GM21367 (cell line): ENCODE measurements around the gene GAS6.
A peak's percentile ranks its signal among the peaks of the same experiment; 100 is the strongest.

ENCODE experiments used
- ATAC-seq: cut with Tn5 transposase; IDR thresholded peaks from one replicate; pipeline ENCODE4 v1.9.1; 2021; ENCODE audit not compliant: unreplicated experiment

The GAS6 gene

GRCh38 chr13:113825841-113826240 lies 38.0 kb downstream of the GAS6 start:
- no peak for ATAC-seq

GRCh38 chr13:113823771-113824170 lies 40.1 kb downstream of the GAS6 start:
- ATAC-seq: no peak

GRCh38 chr13:113822956-113823744 lies 40.7 kb downstream of the GAS6 start:
- no peak for ATAC-seq

GRCh38 chr13:113822266-113822665 lies 41.6 kb downstream of the GAS6 start:
- no peak for ATAC-seq

- ATAC-seq: no peak
These were observed 42.0 kb downstream of the GAS6 start for GRCh38 chr13:113821847-113822246.

GRCh38 chr13:113820813-113821651 lies 42.8 kb downstream of the GAS6 start:
- no peak for ATAC-seq

GRCh38 chr13:113819731-113820715 lies 43.9 kb downstream of the GAS6 start:
- no peak for ATAC-seq

- no peak for ATAC-seq
These were observed 44.5 kb downstream of the GAS6 start for GRCh38 chr13:113819341-113819730.

- ATAC-seq: no peak
These were observed 45.1 kb downstream of the GAS6 start for GRCh38 chr13:113818700-113819295.

- ATAC-seq: no peak
These were observed 45.8 kb downstream of the GAS6 start for GRCh38 chr13:113817860-113818691.

- peak; percentile 49 for ATAC-seq
These were observed 46.7 kb downstream of the GAS6 start for GRCh38 chr13:113816946-113817859.

GRCh38 chr13:113816254-113816929 lies 47.5 kb downstream of the GAS6 start:
- no peak for ATAC-seq

GRCh38 chr13:113815151-113816058 lies 48.5 kb downstream of the GAS6 start:
- no peak for ATAC-seq

- ATAC-seq: no peak
These were observed 49.4 kb downstream of the GAS6 start for GRCh38 chr13:113814435-113814821.

GRCh38 chr13:113813749-113814434 lies 50.0 kb downstream of the GAS6 start:
- ATAC-seq: no peak

- no peak for ATAC-seq
These were observed 50.7 kb downstream of the GAS6 start for GRCh38 chr13:113813070-113813748.
